GM12892 (cell line): Measurements from ENCODE around the gene PHACTR4.

ENCODE experiments used
- POLR2A ChIP-seq: IDR thresholded peaks from 2 replicates; pipeline ENCODE4 v1.6.1; 2011; ENCODE audit warnings: low read depth, low read length, control low read depth
- POLR2AphosphoS5 ChIP-seq: IDR thresholded peaks from 2 replicates; pipeline ENCODE4 v1.6.1; 2011; ENCODE audit warnings: low read depth, low read length, control low read depth

DNA sequence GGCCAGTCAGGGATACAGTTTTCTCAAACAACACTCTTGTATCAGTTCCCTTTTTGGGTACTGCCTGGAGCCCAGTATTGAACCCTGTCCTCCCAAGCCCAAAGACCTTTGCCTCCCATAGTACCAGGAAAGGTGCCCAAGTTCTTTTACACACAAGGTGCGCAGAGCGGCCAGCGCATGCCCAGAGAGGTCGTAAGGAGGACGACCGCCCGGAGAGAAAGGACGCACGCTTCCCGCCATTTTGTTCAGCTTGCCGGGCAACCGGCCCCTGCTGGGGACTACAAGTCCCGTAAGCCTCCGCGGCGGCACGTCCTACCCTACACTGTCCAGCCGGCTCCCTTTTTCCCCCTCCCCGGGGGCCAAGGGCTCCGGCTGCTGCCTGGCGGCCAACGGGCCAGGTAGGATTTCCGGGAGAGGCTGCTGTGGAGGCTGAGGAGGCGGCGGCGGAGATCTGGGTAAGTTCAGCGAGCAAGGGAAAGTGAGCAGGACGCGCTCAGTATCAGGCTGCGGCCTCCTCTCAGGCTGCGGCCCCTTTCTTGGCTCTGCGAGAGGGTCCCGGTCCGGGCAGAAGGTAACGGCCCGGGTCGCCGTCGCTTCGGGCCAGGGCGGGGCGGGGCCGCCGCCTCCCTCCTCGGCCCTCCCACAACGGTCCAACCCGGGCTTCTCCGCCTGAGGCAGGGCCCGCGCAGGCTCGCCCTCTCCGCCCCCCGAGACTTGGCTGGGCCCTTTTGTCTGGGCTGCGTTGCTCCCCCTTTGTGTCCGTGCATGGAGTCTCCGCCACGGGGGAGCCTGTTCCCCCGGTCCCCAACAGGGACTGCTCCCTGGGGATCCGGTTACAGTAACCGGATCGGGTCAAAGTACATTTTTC lies at the start of gene PHACTR4:
- peak; percentile 67 for TF ChIP-seq POLR2AphosphoS5
- no peak; the same call in 1 of the 2 replicates for TF ChIP-seq POLR2A
